Upper lobe of right lung (tissue), 1 donor: Measurements from ENCODE around the gene SC5D. TPM values are rescaled to one million over a fixed set of nuclear protein-coding genes. Genes with fewer than 3 reads are reported as not detected.

ENCODE experiments used
- ATAC-seq: fragments of 200-7000 bp; cut with Tn5 transposase; one replicate; pipeline ENCODE4 v1.9.1; 2020; ENCODE audit warnings: mild to moderate bottlenecking, moderate library complexity
- DNase-seq: peaks from one replicate; pipeline ENCODE4 v3.0.0-alpha.2; 2020
- H3K27ac ChIP-seq: fragments of 200-600 bp; one replicate; pipeline ENCODE4 v1.8.0; 2022
- H3K27me3 ChIP-seq: fragments of 200-600 bp; one replicate; pipeline ENCODE4 v1.8.0; 2022; ENCODE audit warnings: mild to moderate bottlenecking
- H3K36me3 ChIP-seq: fragments of 200-600 bp; one replicate; pipeline ENCODE4 v1.8.0; 2022
- H3K4me1 ChIP-seq: fragments of 200-600 bp; one replicate; pipeline ENCODE4 v1.8.0; 2022
- H3K4me3 ChIP-seq: fragments of 200-600 bp; one replicate; pipeline ENCODE4 v1.8.0; 2022; ENCODE audit warnings: mild to moderate bottlenecking
- H3K9me3 ChIP-seq: fragments of 200-600 bp; one replicate; pipeline ENCODE4 v1.8.0; 2022
- intact Hi-C: fragments of 100-400 bp; cut with DNase I; formaldehyde crosslinking; loops from one replicate; pipeline ENCODE4 v1.11.0; 2022
- total RNA-seq: library from RNA; stranded (reverse); fragmentation: NEBNext Ultra II Directional; extraction: Animal tissue kit (Norgen Biotek cat#: 25700); gene quantifications from one replicate; pipeline ENCODE4 v1.2.1, GENCODE V29; 2021
- TF ChIP-seq, protein P1 (sequence below): fragments of 200-600 bp; IDR thresholded peaks from one replicate; pipeline ENCODE4 v1.8.0; 2022; ENCODE audit warnings: antibody characterized with exemption
- donor health status: DM: no; HTN: yes; CAD: no; lungs with severe emphysema.

Gene SC5D
- total RNA-seq, 1 donor from 2014 or later = 64.8 TPM

DNA sequence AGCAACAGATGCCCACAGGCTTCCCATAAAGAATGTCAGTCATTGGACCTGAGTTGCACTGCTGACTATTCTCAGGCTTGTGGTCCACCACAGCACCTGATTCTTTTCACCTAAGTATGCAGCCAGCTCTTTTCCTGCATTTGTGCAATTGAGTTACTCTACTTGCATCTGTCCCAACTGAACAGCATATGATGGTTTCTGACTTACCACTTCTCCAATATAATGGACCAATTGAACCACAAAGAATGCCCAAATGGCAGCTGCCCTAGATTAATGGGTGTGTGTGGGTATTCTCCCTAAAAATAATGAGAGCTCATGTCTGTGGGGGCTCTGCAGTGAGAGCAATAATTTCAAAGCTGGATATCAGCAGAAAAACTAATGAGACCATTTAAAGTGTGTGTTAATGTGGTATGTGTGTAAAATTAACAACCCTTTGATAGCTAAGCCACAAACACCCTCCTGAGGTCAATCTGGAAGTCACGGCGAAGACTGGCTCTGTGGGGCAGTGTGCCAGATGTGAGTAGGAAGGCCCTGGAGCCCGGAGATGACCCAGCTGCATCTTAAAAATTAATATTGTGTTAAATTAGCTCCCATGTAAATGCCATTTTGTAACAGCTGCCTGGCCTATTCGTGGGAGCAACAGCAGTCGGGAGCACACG is 43.8 kb downstream of the SC5D start:
- ATAC-seq (no peak), DNase-seq (no peak)
- H3K27ac ChIP-seq = no peak overlapping the region
- H3K27me3 ChIP-seq = no peaks in the 10 kb centered on the region
- H3K9me3 ChIP-seq = no peaks in the 10 kb centered on the region
- H3K4me1 ChIP-seq = peaks cover 4% of the 10 kb centered on the region
- intact Hi-C loops = no loop called here
- no peaks in the 10 kb centered on the region for H3K36me3 ChIP-seq
- TF ChIP-seq, protein P1, sequence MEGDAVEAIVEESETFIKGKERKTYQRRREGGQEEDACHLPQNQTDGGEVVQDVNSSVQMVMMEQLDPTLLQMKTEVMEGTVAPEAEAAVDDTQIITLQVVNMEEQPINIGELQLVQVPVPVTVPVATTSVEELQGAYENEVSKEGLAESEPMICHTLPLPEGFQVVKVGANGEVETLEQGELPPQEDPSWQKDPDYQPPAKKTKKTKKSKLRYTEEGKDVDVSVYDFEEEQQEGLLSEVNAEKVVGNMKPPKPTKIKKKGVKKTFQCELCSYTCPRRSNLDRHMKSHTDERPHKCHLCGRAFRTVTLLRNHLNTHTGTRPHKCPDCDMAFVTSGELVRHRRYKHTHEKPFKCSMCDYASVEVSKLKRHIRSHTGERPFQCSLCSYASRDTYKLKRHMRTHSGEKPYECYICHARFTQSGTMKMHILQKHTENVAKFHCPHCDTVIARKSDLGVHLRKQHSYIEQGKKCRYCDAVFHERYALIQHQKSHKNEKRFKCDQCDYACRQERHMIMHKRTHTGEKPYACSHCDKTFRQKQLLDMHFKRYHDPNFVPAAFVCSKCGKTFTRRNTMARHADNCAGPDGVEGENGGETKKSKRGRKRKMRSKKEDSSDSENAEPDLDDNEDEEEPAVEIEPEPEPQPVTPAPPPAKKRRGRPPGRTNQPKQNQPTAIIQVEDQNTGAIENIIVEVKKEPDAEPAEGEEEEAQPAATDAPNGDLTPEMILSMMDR = no peak
- no peak overlapping the region for H3K4me3 ChIP-seq

DNA sequence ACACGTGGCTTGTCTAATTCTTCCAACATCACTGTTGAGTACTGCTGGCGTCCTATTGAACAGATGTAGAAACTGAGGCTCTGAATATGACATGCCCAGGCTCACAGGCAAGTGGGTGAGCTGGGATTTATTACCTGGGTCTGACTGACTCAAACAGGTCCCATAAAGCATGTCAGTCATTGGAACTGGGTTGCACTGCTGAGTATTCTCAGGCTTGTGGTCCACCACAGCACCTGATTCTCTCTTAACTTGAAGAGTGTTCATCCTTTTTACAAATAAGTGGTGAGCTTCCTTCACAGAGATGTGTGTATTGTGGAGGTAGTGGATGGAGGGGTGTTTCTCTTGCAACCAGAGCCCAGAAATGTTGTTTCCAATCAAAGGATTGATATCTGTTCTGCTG is 44.5 kb downstream of the SC5D start:
- no peak overlapping the region for H3K4me3 ChIP-seq
- intact Hi-C loops = no loop called here
- H3K27me3 ChIP-seq = no peaks in the 10 kb centered on the region
- no peaks in the 10 kb centered on the region for H3K36me3 ChIP-seq
- ATAC-seq = no peak
- no peak for DNase-seq
- TF ChIP-seq, protein P1 = no peak
- no peaks in the 10 kb centered on the region for H3K9me3 ChIP-seq
- peaks cover 4% of the 10 kb centered on the region for H3K4me1 ChIP-seq
- H3K27ac ChIP-seq = no peak overlapping the region

DNA sequence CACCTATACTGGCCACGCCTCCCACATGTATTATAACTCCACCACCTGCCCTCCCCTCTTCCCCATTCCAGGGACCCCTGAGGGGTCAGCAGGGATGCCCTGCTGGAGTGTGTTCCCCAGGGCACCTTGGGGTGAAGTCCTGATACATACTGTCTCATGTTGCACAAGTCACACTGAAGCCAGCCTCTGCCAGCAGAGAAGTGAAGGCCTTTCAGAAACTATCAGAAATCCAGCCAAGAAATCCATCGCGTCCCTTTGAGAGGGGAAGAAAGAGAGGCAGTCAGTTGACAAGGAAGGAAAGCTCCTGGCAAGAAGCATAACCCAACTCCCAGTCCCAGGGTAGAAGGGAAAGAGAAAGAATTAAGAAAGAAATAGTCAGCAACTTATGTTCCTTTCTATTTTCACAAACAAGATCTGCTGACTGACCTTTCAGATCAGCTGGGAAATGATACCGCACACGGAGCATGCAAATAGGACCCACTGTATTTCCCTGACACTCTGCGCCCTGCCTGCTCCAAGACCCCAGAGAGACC is 45.2 kb downstream of the SC5D start:
- Histone ChIP-seq H3K27ac (peak overlapping the region; percentile 53), H3K4me1 (peaks cover 4% of the 10 kb centered on the region), H3K36me3 (no peaks in the 10 kb centered on the region), H3K27me3 (no peaks in the 10 kb centered on the region), H3K9me3 (no peaks in the 10 kb centered on the region), H3K4me3 (no peak overlapping the region)
- ATAC-seq = peak; percentile 36
- no peak for DNase-seq
- TF ChIP-seq, protein P1 = no peak
- intact Hi-C loops = no loop called here

DNA sequence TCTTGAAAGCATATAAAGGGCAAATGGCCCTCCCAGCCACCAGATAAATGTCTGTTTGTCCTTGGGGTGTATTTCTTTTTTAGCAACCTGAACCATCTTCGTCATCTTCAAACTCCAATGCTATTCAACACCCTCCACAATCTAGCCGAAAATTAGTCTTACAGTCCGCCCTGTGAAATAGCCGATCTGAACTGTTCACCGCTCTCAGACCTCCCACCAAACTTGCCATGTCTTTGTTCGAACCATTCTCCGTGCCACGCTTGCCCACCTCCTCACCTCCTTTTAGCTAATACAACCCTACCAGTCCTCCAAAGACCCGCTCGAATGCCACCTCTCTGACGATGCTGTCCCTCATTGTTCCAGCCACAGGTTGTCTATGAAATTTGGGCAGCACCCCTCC is 46.0 kb downstream of the SC5D start:
- Histone ChIP-seq H3K36me3 (no peaks in the 10 kb centered on the region), H3K4me3 (no peak overlapping the region), H3K9me3 (no peaks in the 10 kb centered on the region), H3K27me3 (no peaks in the 10 kb centered on the region), H3K27ac (peak overlapping the region; percentile 53), H3K4me1 (peaks cover 4% of the 10 kb centered on the region)
- intact Hi-C loops = no loop called here
- DNase-seq = no peak
- ATAC-seq = no peak
- TF ChIP-seq, protein P1 = no peak

DNA sequence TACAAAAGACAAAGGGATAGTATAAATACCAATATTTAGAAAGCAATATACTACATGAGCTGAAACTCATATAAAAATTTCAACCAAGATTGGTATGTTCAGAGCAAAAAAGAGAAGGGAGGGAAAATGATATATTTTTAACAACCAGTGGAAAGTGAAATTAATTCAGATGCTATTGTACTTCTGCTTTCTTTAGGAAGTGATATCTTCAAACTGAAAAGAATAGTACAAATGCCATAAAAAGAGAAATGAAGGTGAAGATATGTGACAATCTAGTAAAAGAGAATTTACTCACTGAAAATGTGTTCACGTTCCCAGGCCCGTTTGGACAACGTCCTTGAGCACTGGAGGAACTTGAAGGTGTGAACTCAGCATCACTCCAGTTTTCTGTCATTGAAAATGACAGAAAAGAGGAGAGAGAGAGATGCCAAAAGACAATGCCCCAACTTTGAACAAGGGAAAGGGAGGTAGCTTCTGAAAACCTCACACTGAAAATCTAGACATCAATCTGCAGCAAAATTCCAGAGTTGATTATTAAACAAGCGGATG is 47.5 kb downstream of the SC5D start:
- H3K4me3 ChIP-seq = no peak overlapping the region

More for the DNA sequence above, 47.5 kb downstream of the SC5D start:
- Histone ChIP-seq H3K4me1 (peaks cover 4% of the 10 kb centered on the region), H3K9me3 (no peaks in the 10 kb centered on the region), H3K27ac (no peak overlapping the region), H3K27me3 (no peaks in the 10 kb centered on the region), H3K36me3 (no peaks in the 10 kb centered on the region)
- intact Hi-C loops = no loop called here
- TF ChIP-seq, protein P1 = no peak
- ATAC-seq (no peak), DNase-seq (no peak)
